ENCODE measurements around the gene DNMT3B. TPM values are rescaled to one million over a fixed set of nuclear protein-coding genes. Genes with fewer than 3 reads are reported as not detected.

DNMT3B gene
- total and polyA plus RNA-seq, 4 donors = 0.26 to 2.8 (median 0.60) TPM

DNA sequence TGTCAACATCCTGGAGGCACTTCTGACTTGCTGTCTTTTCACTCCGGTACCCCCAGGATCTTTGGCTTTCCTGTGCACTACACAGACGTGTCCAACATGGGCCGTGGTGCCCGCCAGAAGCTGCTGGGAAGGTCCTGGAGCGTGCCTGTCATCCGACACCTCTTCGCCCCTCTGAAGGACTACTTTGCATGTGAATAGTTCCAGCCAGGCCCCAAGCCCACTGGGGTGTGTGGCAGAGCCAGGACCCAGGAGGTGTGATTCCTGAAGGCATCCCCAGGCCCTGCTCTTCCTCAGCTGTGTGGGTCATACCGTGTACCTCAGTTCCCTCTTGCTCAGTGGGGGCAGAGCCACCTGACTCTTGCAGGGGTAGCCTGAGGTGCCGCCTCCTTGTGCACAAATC, 45.5 kb downstream of the DNMT3B start:
- H3K4me3 ChIP-seq (ENCODE audit: low read depth in 1 of 3, low read length in 3 of 3) = no peak overlapping the region
- WGBS = 90% methylated on average over 9 of the region's 9 CpGs
- DNase-seq (ENCODE audit: low spot score) = no peak
- H3K9me3 ChIP-seq (ENCODE audit: control insufficient read depth in 4 of 4, low read length in 3 of 4) = no peaks in the 10 kb centered on the region
- no peaks in the 10 kb centered on the region for H3K27me3 ChIP-seq (ENCODE audit: control insufficient read depth in 4 of 4, insufficient read depth in 4 of 4, low read length in 3 of 4)
- peaks cover 0 to 6% (median 3%) of the 10 kb centered on the region in 4 donors for H3K36me3 ChIP-seq (ENCODE audit: control insufficient read depth in 4 of 4, insufficient read depth in 3 of 4, low read depth in 1 of 4, low read length in 3 of 4)
- TF ChIP-seq ZBTB33 (IDR thresholded peaks at IDR 0.05) = no peak
- TF ChIP-seq ATF3 (IDR thresholded peaks at IDR 0.05) = no peak
- no peaks in the 10 kb centered on the region for H3K4me1 ChIP-seq (ENCODE audit: control insufficient read depth in 4 of 4, insufficient read depth in 4 of 4, low read length in 3 of 4)
- no peak overlapping the region for H3K9ac ChIP-seq (ENCODE audit: low read depth in 1 of 2, low read length in 2 of 2)
- H3K27ac ChIP-seq (ENCODE audit: low read depth in 1 of 2, low read length in 2 of 2) = no peak overlapping the region

DNA sequence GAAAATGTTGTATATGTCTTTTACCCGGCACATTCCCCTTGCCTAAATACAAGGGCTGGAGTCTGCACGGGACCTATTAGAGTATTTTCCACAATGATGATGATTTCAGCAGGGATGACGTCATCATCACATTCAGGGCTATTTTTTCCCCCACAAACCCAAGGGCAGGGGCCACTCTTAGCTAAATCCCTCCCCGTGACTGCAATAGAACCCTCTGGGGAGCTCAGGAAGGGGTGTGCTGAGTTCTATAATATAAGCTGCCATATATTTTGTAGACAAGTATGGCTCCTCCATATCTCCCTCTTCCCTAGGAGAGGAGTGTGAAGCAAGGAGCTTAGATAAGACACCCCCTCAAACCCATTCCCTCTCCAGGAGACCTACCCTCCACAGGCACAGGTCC, 46.3 kb downstream of the DNMT3B start:
- H3K9ac ChIP-seq (ENCODE audit: low read depth in 1 of 2, low read length in 2 of 2) = no peak overlapping the region
- peaks cover 0 to 3% (median 1%) of the 10 kb centered on the region in 4 donors for H3K36me3 ChIP-seq (ENCODE audit: control insufficient read depth in 4 of 4, insufficient read depth in 3 of 4, low read depth in 1 of 4, low read length in 3 of 4)
- H3K9me3 ChIP-seq (ENCODE audit: control insufficient read depth in 4 of 4, low read length in 3 of 4) = no peaks in the 10 kb centered on the region
- H3K27ac ChIP-seq (ENCODE audit: low read depth in 1 of 2, low read length in 2 of 2) = no peak overlapping the region
- TF ChIP-seq JUND (IDR thresholded peaks at IDR 0.05) = no peak
- no peak for TF ChIP-seq FOXA2 (IDR thresholded peaks at IDR 0.05)
- TF ChIP-seq HNF4G (IDR thresholded peaks at IDR 0.05) = no peak
- no peak for TF ChIP-seq EGR1 (IDR thresholded peaks at IDR 0.05; ENCODE audit: low read depth in 2 of 2)
- no peak for TF ChIP-seq RXRA (IDR thresholded peaks at IDR 0.05)
- no peak for TF ChIP-seq GABPA (IDR thresholded peaks at IDR 0.05 in 1 of 2, conservative IDR thresholded peaks at IDR 0.05 in 1 of 2)
- no peak for TF ChIP-seq HNF4A (conservative IDR thresholded peaks at IDR 0.05)
- TF ChIP-seq YY1 (IDR thresholded peaks at IDR 0.05) = no peak
- no peak for TF ChIP-seq REST (IDR thresholded peaks at IDR 0.05)
- TF ChIP-seq ZBTB33 (IDR thresholded peaks at IDR 0.05) = no peak
- no peak for TF ChIP-seq ATF3 (IDR thresholded peaks at IDR 0.05)
- TF ChIP-seq FOXA1 (IDR thresholded peaks at IDR 0.05) = no peak
- TF ChIP-seq, protein P1, sequence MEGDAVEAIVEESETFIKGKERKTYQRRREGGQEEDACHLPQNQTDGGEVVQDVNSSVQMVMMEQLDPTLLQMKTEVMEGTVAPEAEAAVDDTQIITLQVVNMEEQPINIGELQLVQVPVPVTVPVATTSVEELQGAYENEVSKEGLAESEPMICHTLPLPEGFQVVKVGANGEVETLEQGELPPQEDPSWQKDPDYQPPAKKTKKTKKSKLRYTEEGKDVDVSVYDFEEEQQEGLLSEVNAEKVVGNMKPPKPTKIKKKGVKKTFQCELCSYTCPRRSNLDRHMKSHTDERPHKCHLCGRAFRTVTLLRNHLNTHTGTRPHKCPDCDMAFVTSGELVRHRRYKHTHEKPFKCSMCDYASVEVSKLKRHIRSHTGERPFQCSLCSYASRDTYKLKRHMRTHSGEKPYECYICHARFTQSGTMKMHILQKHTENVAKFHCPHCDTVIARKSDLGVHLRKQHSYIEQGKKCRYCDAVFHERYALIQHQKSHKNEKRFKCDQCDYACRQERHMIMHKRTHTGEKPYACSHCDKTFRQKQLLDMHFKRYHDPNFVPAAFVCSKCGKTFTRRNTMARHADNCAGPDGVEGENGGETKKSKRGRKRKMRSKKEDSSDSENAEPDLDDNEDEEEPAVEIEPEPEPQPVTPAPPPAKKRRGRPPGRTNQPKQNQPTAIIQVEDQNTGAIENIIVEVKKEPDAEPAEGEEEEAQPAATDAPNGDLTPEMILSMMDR (IDR thresholded peaks at IDR 0.05; ENCODE audit: low read depth, low read length, missing input control) = no peak
- TF ChIP-seq TAF1 (conservative IDR thresholded peaks at IDR 0.05) = no peak
- TF ChIP-seq NR2F2 (IDR thresholded peaks at IDR 0.05) = no peak
- TF ChIP-seq RAD21 (IDR thresholded peaks at IDR 0.05) = no peak
- TF ChIP-seq, protein P2, sequence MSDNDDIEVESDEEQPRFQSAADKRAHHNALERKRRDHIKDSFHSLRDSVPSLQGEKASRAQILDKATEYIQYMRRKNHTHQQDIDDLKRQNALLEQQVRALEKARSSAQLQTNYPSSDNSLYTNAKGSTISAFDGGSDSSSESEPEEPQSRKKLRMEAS (IDR thresholded peaks at IDR 0.05) = no peak
- TF ChIP-seq SP1 (IDR thresholded peaks at IDR 0.05) = no peak
- DNase-seq (ENCODE audit: low spot score) = no peak
- H3K4me1 ChIP-seq (ENCODE audit: control insufficient read depth in 4 of 4, insufficient read depth in 4 of 4, low read length in 3 of 4) = no peaks in the 10 kb centered on the region
- WGBS = 93% methylated on average over 4 of the region's 4 CpGs
- no peak overlapping the region for H3K4me3 ChIP-seq (ENCODE audit: low read depth in 1 of 3, low read length in 3 of 3)
- no peaks in the 10 kb centered on the region for H3K27me3 ChIP-seq (ENCODE audit: control insufficient read depth in 4 of 4, insufficient read depth in 4 of 4, low read length in 3 of 4)
